GM18507 (cell line): ENCODE measurements around the gene FBLN2.

Experiments used
- DNase-seq: peaks from one replicate; pipeline ENCODE4 v3.0.0; 2011; ENCODE audit warnings: low read depth; ENCODE audit not compliant: insufficient read length; ENCODE audit errors: extremely low spot score
- FAIRE-seq: peaks from 2 replicates; lab custom pipeline; 2011; peaks lifted over from hg19 to GRCh38; lab: Jason Lieb, UNC

The FBLN2 gene

GRCh38 chr3:13574798-13575451, 26.0 kb downstream of the FBLN2 start:
- DNase-seq, result no peak
- no peak for FAIRE-seq

DNA sequence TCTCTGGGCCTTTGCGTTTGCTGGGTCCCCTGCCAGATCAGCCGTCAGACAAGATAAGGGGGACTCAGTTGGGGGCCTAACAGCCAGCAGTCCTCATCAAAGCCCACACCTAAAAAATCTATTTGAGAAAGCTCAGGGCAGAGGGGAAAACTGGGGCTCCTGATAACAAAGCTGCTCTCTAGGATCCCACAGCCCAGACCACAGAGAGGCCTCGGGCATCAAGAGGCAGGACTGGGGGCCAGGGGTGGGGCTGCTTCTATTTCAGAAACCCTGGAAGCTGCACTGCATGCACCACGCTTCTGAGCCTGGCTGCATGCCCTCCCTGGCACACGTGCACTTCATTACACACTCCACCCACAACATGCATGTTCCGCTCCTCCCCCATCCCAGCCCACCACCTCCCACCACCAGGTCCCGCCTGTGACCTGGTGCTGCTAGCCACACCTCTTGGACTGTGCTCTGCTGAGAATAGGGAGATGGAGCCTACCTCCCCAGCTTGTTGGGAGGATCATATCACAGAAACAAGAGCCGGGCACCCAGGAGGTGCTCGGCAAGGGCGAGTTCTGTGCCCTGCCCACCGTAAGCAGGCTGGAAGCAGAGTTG, 26.6 kb downstream of the FBLN2 start:
- DNase-seq (no peak), FAIRE-seq (no peak)

GRCh38 chr3:13577181-13578121, 28.5 kb downstream of the FBLN2 start:
- DNase-seq (no peak), FAIRE-seq (no peak)

DNA sequence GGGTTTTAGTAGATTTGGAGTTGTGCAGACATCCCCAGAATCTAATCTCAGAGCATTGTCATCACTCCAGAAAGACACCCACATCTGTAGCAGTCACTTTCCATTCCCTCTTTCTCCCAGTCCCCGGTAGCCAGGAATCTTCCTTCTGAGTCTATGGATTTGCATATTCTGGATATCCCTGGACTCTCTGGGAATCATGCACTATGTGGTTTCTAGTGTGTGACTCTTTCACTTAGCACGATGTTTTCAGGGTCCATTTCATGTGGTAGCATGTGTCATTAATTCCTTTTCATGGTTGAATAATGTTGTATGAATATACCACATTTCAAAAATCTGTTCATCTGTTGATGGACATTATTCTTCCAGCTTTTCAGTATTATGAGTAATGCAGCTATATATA, 29.3 kb downstream of the FBLN2 start:
- FAIRE-seq (no peak), DNase-seq (no peak)

- DNase-seq, result no peak
- FAIRE-seq, result no peak
Measured at GRCh38 chr3:13579063-13579462, 30.1 kb downstream of the FBLN2 start.

- no peak for FAIRE-seq
- DNase-seq, result no peak
Measured at GRCh38 chr3:13580256-13581023, 31.5 kb downstream of the FBLN2 start.

DNA sequence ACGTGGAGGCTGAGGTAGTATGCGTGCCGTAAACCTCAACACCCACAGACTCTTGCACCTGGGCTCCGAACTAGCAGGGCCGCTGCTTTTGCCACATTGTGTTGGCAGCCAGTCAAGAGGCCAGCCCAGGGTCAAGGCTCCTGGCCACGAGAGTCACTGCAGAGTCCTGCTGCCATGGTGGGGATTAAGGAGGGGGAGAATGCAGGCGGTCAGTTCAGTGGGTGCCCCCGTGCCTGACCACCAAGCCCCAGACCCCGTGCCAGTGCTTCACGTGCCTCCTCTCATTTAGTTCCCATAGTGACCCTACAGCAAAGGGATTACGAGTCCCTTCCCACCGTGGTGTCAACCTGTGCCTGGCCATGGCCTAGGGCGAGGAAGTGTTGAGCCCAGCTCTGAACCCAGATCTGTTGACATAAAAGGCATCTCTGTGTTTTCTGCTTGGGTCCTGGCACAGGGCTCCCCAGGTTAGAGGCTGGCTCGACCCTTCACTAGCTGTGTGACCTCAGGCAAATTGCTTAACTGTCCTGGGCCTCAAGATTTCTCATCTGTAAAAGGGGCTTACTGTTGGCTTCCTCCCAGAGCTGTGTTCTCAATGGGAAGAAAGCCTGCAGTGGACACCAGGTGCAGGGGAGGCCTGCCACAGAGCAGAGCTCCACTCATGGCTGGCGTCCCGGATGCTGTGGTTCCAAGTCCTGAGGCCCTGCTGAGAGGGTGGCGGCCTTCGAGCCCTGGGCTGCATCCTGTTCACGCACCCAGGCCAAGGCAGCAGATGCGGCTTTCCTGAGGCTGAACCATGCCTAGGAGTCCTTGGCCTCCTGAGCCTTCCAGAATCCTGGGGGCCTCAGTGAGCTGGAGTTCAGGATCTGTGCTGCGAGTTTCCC, 32.8 kb downstream of the FBLN2 start:
- FAIRE-seq (no peak), DNase-seq (no peak)

DNA sequence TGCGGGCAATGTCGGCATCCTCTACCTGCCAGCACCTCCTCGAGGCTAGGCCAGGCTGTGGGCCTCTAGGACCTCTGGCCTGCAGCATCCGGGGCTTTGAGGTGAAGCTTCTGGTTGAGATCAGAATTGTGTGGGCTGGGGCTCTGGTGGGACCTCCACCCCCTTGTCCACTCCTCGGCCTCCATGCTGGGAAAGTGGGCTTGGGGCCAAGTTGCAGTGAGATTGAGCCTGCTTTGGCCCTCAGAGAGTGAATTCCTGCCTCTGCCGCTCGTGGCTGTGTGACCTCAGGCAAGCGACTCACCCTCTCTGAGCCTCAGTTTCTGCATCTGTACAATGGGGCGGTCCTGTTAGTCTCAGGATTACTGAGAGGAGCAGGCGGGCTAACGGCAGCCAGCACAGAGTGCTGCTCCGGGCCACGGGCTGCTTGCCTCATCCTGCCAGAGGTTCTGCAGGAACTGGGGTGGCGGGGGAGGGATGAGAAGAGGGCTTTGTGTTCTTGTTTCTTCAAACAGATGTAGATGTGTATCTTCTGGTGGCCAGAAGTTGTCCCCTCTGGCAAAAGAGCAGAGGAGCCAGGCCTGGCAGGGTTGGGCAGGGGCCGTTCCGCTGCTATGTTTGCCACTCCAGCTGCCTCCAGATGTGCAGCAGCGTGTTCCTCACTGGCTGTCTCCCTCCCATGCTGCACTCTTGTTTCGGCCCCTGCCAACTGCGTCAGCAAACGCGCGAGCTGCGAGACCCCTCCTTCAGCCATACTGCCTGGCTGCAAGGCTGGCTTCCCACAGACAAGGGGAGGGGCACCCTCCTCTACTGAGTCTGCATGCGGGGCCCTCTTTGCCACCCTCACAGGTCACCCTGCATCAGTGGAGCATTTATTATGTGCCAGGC, 33.7 kb downstream of the FBLN2 start:
- DNase-seq (no peak), FAIRE-seq (no peak)

DNA sequence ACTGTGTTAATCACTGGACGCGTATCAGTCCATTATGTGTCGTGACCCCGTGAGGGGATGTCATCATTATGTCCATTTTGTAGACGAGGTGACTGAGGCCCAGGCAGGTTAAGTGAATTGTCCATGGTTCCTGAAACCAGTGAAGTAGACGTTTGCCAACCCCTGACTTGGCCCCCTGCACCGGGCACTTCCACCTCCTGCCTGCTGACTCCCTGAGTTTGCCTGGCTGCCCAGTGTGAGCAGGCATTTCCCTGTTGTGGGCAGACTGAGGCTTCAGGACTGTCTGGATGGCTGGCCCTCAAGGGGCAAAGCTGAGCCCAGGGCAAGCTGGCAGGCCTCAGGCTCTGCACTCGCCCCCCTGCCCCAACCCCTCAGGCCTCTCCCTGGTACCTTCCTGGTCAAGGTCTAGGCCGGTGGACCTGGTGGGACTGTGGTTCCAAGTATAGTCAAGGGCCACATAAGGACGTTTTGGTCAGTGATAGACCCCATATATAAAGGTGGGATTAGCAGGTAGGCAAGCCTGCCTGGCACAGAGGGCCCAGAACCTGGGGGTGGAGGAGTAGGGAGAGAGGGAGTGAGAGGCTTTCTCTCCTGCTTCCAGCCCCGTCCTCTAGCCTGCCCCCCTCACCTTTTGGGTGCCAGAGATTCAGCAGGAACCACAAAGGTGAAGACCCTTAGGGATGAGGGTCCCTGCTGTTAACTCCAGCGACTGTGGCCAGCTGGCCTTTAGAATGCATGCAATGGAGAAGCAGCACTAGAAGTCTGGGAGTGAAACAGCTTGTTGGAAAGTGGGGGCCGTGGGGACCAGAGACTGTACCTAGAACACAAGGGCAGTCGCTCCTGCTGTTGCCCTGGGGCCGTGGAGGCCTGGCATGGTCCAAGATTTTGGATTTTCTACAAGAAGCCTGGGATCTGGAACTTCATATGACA, 34.6 kb downstream of the FBLN2 start:
- DNase-seq (no peak), FAIRE-seq (no peak)

DNA sequence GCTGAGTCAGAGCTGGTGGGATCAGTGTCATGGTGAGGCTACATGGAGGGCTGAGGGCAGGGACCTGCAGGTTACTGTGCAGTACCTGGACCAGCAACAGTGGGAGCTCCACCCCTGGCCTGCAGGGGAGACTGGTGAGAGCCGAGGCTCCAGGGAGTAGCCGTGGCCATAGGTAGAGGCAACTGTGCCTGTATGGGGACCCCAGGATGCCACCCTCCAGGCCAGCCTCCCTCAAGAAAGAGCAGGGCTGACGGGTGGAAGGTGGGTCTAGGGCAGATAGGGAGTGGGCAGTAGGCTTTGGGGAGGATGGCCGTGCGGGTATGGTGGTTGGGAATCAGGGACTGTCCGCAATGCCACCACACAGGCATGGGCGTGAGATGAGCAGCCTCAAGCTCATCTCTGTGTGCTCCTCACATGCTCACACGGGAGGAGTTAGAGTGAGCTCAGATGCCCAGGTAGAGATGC, 35.5 kb downstream of the FBLN2 start:
- no peak for DNase-seq
- no peak for FAIRE-seq

DNA sequence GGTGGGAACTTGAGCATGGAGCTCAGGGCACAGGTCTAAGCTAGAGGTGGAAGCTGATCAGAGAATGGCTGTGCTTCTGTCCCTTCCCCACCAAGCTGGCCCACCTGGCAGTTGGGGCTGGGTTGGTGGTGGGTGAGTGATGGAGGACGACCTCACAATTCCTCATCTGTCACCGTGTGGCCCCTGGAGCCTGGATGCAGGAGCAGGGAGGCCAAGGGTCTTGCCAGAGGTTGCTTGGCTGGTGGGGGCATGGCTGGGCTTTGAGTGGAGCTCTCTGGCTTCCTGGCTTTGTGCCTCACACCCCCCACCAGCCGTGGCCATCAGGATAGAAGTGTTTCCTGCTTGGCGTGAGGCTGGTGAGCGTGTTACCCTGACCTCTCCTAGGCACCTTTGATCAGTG, 36.0 kb downstream of the FBLN2 start:
- FAIRE-seq (no peak), DNase-seq (no peak)

- FAIRE-seq (no peak), DNase-seq (no peak)
Measured at GRCh38 chr3:13587442-13587841, 38.5 kb downstream of the FBLN2 start.

DNA sequence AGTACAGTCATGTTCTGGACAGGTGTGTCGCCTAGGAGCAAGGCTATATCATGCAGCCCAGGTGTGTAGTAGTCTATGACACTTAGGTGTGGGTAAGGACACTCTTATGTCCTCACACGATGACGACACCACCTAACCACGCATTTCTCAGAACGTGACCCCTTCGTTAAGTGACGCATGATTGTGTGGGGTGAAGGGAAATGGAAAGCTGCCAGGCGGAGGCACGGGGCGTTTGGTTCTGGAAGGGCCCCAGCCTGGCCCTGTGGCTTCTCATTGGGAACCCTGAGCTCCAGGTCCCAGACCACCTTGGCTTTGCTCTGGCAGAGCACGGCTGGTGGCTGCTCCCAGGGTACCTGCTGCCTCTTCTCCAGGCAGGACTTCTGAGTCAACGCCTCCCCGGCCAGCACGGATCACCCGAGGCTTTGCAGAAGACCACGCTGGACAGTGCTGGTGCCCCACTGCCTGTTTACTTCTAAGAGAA, 39.3 kb downstream of the FBLN2 start:
- DNase-seq (no peak), FAIRE-seq (no peak)

DNA sequence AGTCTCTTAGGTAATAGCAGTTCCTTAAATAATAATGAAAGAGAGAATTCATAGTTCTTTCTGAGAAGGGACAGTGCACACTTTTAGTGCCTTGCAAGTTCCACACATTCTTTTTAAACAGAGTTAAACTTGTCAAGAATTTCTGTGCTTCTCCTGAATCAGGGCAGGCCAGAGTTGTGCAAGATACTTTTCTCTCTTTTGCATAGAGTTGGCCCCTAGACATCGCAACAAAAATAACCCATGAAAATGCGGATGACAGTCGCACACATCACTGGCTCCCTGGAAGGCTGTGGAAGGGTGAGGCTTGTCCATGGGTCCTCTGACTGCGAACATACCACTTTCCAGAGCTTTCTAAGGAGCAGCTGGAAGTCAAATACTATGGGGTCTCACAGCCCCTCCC, 40.1 kb downstream of the FBLN2 start:
- FAIRE-seq, result no peak
- DNase-seq, result no peak

DNA sequence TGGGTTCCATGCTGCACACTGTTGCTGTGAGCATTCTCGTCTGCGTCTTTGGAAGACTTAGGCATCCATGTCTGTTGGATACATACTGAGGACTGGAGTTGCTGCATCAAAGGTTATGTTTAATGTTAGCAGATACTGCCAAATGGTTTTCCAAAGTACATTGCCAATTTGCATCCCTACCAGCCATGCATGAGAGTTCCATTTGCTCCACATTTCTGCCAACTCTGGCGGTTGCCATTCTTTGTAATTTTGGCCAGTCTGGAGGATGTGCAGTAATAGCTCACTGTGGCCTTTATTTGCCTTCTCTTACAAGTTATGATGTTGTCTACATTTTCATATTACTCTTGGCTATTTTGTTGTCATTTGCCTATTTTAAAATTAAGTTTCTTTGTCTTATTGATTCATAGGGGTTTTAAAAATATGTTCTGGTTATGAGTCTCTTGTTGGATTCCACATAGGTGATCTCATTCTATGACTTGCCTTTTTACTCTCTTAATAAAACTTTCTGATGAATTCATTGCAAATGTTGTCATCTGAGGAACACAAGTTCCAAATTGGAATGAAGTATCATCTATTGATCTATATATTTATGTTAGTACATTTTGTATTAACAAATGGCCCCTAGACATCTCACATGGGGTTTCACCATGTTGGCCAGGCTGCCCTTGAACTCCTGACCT, 42.1 kb downstream of the FBLN2 start:
- no peak for FAIRE-seq
- DNase-seq, result no peak

DNA sequence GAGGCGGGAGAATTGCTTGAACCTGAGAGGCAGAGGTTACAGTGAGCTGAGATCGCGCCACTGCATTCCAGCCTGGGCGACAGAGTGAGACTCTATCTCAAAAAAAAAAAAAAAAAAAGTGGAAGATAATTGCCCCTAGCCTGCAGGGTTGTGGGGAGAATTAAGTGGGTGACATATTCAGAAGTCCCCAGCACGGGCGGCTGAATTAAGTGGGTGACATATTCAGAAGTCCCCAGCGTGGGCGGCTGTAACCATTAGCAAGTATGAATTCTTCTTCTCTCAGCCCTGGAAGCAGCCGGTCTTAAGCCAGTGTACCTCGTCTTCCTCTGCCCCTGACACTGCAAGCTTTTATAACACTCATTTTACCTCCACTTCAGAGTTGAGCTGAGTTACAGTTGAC, 44.7 kb downstream of the FBLN2 start:
- DNase-seq (no peak), FAIRE-seq (no peak)
